Measurements from ENCODE around the gene SLC52A3.

DNA sequence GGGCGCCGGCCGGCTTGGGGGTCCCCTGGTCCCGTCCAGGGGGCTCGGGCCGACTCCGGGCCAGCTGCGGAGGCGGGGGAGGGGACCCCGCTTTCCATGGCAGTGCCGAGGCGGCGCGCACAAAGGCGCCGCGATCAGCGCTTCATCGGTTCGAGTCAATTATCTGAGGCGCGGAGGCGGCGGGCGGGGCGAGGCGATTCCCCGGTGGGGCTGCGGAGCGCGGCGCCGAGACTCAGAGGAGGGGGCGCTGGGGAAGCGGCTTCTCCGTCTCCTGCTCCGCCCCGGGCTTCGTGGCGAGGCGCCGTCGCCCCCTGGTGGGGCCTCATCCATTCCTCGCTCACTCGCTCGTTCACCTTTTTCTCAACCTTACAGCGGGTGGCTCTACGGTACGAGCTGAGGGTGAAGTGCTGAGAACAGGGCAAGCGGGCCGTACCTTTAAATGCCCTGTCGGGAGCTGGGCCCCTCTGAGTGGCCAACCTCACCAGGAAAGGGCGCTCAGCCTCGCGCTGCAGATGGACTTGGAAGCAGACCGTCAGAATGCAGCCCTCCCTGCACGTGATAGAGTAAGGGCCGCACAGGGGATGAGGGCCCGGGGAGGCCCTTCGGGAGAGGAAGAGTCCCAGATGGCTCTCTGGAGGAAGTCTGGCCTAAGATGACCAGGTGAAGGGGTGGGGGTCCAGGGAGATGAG, 39.9 kb downstream of the SLC52A3 start:
- TF ChIP-seq, protein P1, sequence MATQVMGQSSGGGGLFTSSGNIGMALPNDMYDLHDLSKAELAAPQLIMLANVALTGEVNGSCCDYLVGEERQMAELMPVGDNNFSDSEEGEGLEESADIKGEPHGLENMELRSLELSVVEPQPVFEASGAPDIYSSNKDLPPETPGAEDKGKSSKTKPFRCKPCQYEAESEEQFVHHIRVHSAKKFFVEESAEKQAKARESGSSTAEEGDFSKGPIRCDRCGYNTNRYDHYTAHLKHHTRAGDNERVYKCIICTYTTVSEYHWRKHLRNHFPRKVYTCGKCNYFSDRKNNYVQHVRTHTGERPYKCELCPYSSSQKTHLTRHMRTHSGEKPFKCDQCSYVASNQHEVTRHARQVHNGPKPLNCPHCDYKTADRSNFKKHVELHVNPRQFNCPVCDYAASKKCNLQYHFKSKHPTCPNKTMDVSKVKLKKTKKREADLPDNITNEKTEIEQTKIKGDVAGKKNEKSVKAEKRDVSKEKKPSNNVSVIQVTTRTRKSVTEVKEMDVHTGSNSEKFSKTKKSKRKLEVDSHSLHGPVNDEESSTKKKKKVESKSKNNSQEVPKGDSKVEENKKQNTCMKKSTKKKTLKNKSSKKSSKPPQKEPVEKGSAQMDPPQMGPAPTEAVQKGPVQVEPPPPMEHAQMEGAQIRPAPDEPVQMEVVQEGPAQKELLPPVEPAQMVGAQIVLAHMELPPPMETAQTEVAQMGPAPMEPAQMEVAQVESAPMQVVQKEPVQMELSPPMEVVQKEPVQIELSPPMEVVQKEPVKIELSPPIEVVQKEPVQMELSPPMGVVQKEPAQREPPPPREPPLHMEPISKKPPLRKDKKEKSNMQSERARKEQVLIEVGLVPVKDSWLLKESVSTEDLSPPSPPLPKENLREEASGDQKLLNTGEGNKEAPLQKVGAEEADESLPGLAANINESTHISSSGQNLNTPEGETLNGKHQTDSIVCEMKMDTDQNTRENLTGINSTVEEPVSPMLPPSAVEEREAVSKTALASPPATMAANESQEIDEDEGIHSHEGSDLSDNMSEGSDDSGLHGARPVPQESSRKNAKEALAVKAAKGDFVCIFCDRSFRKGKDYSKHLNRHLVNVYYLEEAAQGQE (IDR thresholded peaks at IDR 0.05; ENCODE audit: insufficient read depth in 1 of 2, low read depth in 2 of 2, low read length in 2 of 2), result no peak
- no peak for TF ChIP-seq SIN3A (IDR thresholded peaks at IDR 0.05; ENCODE audit: borderline replicate concordance, insufficient read depth, low read length)
